ENCODE measurements around the gene KLHL6. TPM values are rescaled to one million over a fixed set of nuclear protein-coding genes. Genes with fewer than 3 reads are reported as not detected.

Gene KLHL6
- total RNA-seq, 2 donors from 2014 or later = 6.6 to 10.2 TPM

- no peak overlapping the region for H3K4me3 ChIP-seq
- DNase-seq (ENCODE audit: low spot score) (no peak), ATAC-seq (ENCODE audit: insufficient number of reproducible peaks, low FRiP score, low read depth) (no peak)
- H3K27me3 ChIP-seq (replicated peaks; ENCODE audit: insufficient read depth) = no peaks in the 10 kb centered on the region
- H3K27ac ChIP-seq = no peak overlapping the region
- TF ChIP-seq CTCF (IDR thresholded peaks at IDR 0.05) = no peak
- no peaks in the 10 kb centered on the region for H3K36me3 ChIP-seq
- H3K4me1 ChIP-seq (ENCODE audit: control insufficient read depth in 1 of 2, low read depth in 2 of 2) = peaks cover 0 to 5% of the 10 kb centered on the region in 2 donors
- H3K9me3 ChIP-seq = no peaks in the 10 kb centered on the region
Observed at GRCh38 chr3:183491109-183491922, 64.2 kb downstream of the KLHL6 start.

- ATAC-seq (ENCODE audit: insufficient number of reproducible peaks, low FRiP score, low read depth) (no peak), DNase-seq (ENCODE audit: low spot score) (no peak)
- Histone ChIP-seq H3K4me3 (no peak overlapping the region), H3K27ac (no peak overlapping the region), H3K27me3 (replicated peaks; ENCODE audit: insufficient read depth) (no peaks in the 10 kb centered on the region), H3K36me3 (no peaks in the 10 kb centered on the region), H3K4me1 (ENCODE audit: control insufficient read depth in 1 of 2, low read depth in 2 of 2) (peaks cover 0 to 5% of the 10 kb centered on the region in 2 donors), H3K9me3 (no peaks in the 10 kb centered on the region)
- no peak for TF ChIP-seq CTCF (IDR thresholded peaks at IDR 0.05)
Observed at GRCh38 chr3:183490653-183491052, 64.9 kb downstream of the KLHL6 start.

GRCh38 chr3:183490211-183490601, 65.3 kb downstream of the KLHL6 start:
- H3K4me1 ChIP-seq (ENCODE audit: control insufficient read depth in 1 of 2, low read depth in 2 of 2) = peaks cover 0 to 5% of the 10 kb centered on the region in 2 donors
- no peak overlapping the region for H3K4me3 ChIP-seq
- no peak for TF ChIP-seq CTCF (IDR thresholded peaks at IDR 0.05)
- no peaks in the 10 kb centered on the region for H3K27me3 ChIP-seq (replicated peaks; ENCODE audit: insufficient read depth)
- ATAC-seq (ENCODE audit: insufficient number of reproducible peaks, low FRiP score, low read depth) (no peak), DNase-seq (ENCODE audit: low spot score) (no peak)
- no peaks in the 10 kb centered on the region for H3K9me3 ChIP-seq
- H3K36me3 ChIP-seq = no peaks in the 10 kb centered on the region
- no peak overlapping the region for H3K27ac ChIP-seq

GRCh38 chr3:183489455-183490210, 65.9 kb downstream of the KLHL6 start:
- TF ChIP-seq CTCF (IDR thresholded peaks at IDR 0.05) = no peak
- H3K27ac ChIP-seq = no peak overlapping the region
- H3K9me3 ChIP-seq = no peaks in the 10 kb centered on the region
- H3K4me3 ChIP-seq = no peak overlapping the region
- DNase-seq (ENCODE audit: low spot score) (no peak), ATAC-seq (ENCODE audit: insufficient number of reproducible peaks, low FRiP score, low read depth) (no peak)
- no peaks in the 10 kb centered on the region for H3K36me3 ChIP-seq
- peaks cover 0 to 5% of the 10 kb centered on the region in 2 donors for H3K4me1 ChIP-seq (ENCODE audit: control insufficient read depth in 1 of 2, low read depth in 2 of 2)
- H3K27me3 ChIP-seq (replicated peaks; ENCODE audit: insufficient read depth) = no peaks in the 10 kb centered on the region

- Histone ChIP-seq H3K9me3 (no peaks in the 10 kb centered on the region), H3K4me3 (no peak overlapping the region), H3K27me3 (replicated peaks; ENCODE audit: insufficient read depth) (no peaks in the 10 kb centered on the region), H3K36me3 (no peaks in the 10 kb centered on the region), H3K27ac (no peak overlapping the region), H3K4me1 (ENCODE audit: control insufficient read depth in 1 of 2, low read depth in 2 of 2) (peaks cover 0 to 5% of the 10 kb centered on the region in 2 donors)
- ATAC-seq (ENCODE audit: insufficient number of reproducible peaks, low FRiP score, low read depth) (no peak), DNase-seq (ENCODE audit: low spot score) (no peak)
- TF ChIP-seq CTCF (IDR thresholded peaks at IDR 0.05) = no peak
Observed at GRCh38 chr3:183488343-183488742, 67.2 kb downstream of the KLHL6 start.

All from thoracic aorta (tissue), 2 donors.